Omental fat pad (tissue), 4 donors: ENCODE measurements around the gene FNDC1. TPM values are rescaled to one million over a fixed set of nuclear protein-coding genes. Genes with fewer than 3 reads are reported as not detected.

Source experiments
- ATAC-seq: fragments of 150-250 bp; one replicate; pipeline ENCODE4 v1.9.1; 2016; ENCODE audit warnings: mild to moderate bottlenecking, moderate library complexity; ENCODE audit not compliant: low FRiP score
- DNase-seq: peaks from one replicate; pipeline ENCODE4 v3.0.0-alpha.2; 2019; ENCODE audit warnings: low spot score
- total RNA-seq, 4 donors: library from RNA; depleted of rRNA; stranded (reverse); fragments of >200 nt; gene quantifications; one replicate each; pipeline ENCODE4 v1.1.0, GENCODE V29; 2016
- TF ChIP-seq, protein P1 (sequence below), 3 donors: fragments of 450-650 bp; IDR thresholded peaks; one replicate each; pipeline ENCODE4 v1.5.1; 2016 to 2017; ENCODE audit warnings: antibody characterized with exemption in 3 of 3, mild to moderate bottlenecking in 3 of 3, moderate library complexity in 2 of 3

The FNDC1 gene
- total RNA-seq, 4 donors from 2014 or later, result 0.12 to 0.47 (median 0.28) TPM; not detected in 1

DNA sequence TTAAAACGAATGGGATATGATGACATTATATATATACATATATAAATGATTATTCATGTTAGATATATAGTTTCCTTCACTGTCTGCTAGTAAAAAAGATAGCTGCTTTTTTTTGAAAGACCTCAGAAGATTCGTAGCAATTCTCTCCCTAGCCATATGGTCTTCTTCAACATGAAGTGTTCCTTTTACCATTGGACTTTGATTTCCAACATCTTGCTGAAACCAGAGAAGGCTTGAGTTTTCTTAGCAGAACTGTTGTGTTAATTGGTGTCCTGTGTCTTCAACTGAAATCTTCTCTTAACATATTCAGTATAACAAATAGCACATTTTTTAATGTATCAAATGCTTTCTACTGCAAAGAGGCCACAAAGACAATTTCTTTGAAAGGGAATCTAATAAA lies 55.3 kb downstream of the FNDC1 start:
- DNase-seq (no peak), ATAC-seq (no peak)
- TF ChIP-seq, protein P1, sequence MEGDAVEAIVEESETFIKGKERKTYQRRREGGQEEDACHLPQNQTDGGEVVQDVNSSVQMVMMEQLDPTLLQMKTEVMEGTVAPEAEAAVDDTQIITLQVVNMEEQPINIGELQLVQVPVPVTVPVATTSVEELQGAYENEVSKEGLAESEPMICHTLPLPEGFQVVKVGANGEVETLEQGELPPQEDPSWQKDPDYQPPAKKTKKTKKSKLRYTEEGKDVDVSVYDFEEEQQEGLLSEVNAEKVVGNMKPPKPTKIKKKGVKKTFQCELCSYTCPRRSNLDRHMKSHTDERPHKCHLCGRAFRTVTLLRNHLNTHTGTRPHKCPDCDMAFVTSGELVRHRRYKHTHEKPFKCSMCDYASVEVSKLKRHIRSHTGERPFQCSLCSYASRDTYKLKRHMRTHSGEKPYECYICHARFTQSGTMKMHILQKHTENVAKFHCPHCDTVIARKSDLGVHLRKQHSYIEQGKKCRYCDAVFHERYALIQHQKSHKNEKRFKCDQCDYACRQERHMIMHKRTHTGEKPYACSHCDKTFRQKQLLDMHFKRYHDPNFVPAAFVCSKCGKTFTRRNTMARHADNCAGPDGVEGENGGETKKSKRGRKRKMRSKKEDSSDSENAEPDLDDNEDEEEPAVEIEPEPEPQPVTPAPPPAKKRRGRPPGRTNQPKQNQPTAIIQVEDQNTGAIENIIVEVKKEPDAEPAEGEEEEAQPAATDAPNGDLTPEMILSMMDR (IDR thresholded peaks at IDR 0.05), result no peak

DNA sequence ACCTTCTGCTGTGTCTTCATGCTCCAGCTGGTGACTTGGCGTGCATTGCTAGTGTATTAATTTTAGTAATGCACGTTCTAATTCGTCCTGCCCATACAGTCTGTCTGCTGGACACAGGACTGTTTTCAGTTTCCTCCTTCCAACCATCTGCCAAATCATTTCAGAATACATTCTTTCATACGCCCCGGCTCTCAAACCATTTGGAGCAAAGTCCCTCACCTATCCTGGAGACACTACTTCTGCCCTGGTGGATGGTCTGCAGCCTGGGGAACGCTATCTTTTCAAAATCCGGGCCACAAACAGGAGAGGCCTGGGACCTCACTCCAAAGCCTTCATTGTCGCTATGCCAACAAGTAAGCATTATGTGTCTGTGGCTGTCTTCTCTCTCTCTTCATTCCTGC lies 60.5 kb downstream of the FNDC1 start:
- no peak for ATAC-seq
- TF ChIP-seq, protein P1 (IDR thresholded peaks at IDR 0.05), result no peak
- no peak for DNase-seq

DNA sequence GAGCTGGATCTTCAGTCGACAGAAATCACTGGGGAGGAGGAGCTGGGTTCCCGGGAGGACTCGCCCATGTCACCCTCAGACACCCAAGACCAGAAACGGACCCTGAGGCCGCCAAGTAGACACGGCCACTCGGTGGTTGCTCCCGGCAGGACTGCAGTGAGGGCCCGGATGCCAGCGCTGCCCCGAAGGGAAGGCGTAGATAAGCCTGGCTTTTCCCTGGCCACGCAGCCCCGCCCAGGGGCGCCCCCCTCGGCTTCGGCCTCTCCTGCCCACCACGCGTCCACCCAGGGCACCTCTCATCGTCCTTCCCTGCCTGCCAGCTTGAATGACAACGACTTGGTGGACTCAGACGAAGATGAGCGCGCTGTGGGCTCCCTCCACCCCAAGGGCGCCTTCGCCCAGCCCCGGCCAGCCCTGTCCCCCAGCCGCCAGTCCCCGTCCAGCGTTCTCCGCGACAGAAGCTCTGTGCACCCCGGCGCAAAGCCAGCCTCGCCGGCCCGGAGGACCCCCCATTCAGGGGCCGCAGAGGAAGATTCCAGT lies 63.0 kb downstream of the FNDC1 start:
- no peak for ATAC-seq
- TF ChIP-seq, protein P1 (IDR thresholded peaks at IDR 0.05), result no peak
- no peak for DNase-seq

DNA sequence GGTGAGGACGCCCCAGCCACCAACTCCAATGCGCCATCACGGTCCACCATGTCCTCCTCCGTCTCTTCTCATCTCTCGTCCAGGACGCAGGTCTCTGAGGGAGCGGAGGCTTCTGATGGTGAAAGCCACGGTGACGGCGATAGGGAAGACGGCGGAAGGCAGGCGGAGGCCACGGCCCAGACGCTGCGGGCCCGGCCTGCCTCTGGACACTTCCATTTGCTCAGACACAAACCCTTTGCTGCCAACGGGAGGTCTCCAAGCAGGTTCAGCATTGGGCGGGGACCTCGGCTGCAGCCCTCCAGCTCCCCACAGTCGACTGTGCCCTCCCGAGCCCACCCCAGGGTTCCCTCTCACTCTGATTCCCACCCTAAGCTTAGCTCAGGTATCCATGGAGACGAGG lies 63.6 kb downstream of the FNDC1 start:
- no peak for ATAC-seq
- DNase-seq, result no peak
- TF ChIP-seq, protein P1 (IDR thresholded peaks at IDR 0.05), result no peak

DNA sequence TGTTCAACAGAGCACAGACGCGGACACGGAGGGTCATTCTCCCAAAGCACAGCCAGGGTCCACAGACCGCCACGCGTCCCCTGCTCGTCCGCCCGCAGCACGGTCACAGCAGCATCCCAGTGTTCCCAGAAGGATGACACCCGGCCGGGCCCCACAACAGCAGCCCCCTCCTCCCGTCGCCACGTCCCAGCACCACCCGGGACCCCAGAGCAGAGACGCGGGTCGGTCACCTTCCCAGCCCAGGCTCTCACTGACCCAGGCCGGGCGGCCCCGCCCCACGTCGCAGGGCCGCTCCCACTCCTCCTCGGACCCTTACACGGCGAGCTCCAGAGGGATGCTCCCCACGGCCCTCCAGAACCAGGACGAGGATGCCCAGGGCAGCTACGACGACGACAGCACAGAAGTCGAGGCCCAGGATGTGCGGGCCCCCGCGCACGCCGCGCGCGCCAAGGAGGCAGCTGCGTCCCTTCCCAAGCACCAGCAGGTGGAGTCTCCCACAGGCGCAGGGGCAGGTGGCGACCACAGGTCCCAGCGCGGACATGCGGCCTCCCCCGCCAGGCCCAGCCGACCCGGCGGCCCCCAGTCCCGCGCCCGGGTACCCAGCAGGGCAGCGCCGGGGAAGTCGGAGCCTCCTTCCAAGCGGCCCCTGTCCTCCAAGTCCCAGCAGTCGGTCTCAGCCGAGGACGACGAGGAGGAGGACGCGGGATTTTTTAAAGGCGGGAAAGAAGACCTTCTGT lies 64.3 kb downstream of the FNDC1 start:
- ATAC-seq (peak; percentile 22), DNase-seq (no peak)
- TF ChIP-seq, protein P1 (IDR thresholded peaks at IDR 0.05), result no peak

DNA sequence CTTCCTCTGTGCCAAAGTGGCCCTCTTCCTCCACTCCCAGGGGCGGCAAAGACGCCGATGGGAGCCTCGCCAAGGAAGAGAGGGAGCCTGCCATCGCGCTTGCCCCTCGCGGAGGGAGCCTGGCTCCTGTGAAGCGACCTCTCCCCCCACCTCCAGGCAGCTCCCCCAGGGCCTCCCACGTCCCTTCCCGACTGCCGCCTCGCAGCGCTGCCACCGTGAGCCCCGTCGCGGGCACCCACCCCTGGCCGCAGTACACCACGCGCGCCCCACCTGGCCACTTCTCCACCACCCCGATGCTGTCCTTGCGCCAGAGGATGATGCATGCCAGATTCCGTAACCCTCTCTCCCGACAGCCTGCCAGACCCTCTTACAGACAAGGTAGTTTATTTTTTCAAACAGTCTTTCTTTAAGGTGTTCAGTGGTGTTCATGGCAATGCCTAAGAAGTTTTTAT lies 64.9 kb downstream of the FNDC1 start:
- TF ChIP-seq, protein P1 (IDR thresholded peaks at IDR 0.05), result no peak
- peak; percentile 55 for ATAC-seq

More for the DNA sequence above, 64.9 kb downstream of the FNDC1 start:
- DNase-seq, result no peak
